Kidney (tissue), 14 donors: Measurements from ENCODE around the gene PEDS1. TPM values are rescaled to one million over a fixed set of nuclear protein-coding genes. Genes with fewer than 3 reads are reported as not detected.

Experiments
- DNase-seq, 5 donors: peaks; one replicate each; pipeline ENCODE4 v3.0.0-alpha.2; 2013 to 2020
- FAIRE-seq: peaks from 2 replicates; lab custom pipeline; 2012; peaks lifted over from hg19 to GRCh38; lab: Jason Lieb, UNC
- H3K27ac ChIP-seq, 2 donors: one replicate each; pipeline ENCODE4 v1.7.0; 2013; ENCODE audit warnings: low read depth in 2 of 2, low read length in 2 of 2, inconsistent platforms in 1 of 2
- H3K27me3 ChIP-seq: one replicate; pipeline ENCODE4 v1.7.1; 2013; ENCODE audit warnings: low read length, inconsistent platforms; ENCODE audit not compliant: control insufficient read depth, insufficient read depth
- H3K36me3 ChIP-seq, 3 donors: one replicate each; pipeline versions ENCODE4 v1.7.0 to v1.7.1; 2013; ENCODE audit warnings: low read length in 3 of 3, control low read depth in 1 of 3, inconsistent platforms in 1 of 3; ENCODE audit not compliant: insufficient read depth in 3 of 3, control insufficient read depth in 2 of 3
- H3K4me1 ChIP-seq, 3 donors: one replicate each; pipeline versions ENCODE4 v1.7.0 to v1.7.1; 2013; ENCODE audit warnings: low read length in 3 of 3, inconsistent platforms in 1 of 3, low read depth in 1 of 3; ENCODE audit not compliant: control insufficient read depth in 2 of 3, insufficient read depth in 2 of 3
- H3K4me3 ChIP-seq, 3 donors: one replicate each; pipeline versions ENCODE4 v1.7.0 to v1.8.1; 2013; ENCODE audit warnings: low read length in 3 of 3, control low read depth in 1 of 3, inconsistent platforms in 1 of 3
- H3K9ac ChIP-seq, 3 donors: one replicate each; pipeline versions ENCODE4 v1.7.0 to v1.7.1; 2013; ENCODE audit warnings: low read length in 3 of 3, control low read depth in 1 of 3, inconsistent platforms in 1 of 3
- H3K9me3 ChIP-seq, 3 donors: one replicate each; pipeline versions ENCODE4 v1.7.0 to v1.7.1; 2013; ENCODE audit warnings: low read length in 3 of 3, control low read depth in 1 of 3, inconsistent platforms in 1 of 3; ENCODE audit not compliant: control insufficient read depth in 2 of 3, insufficient read depth in 1 of 3
- CTCF ChIP-seq: IDR thresholded peaks from 3 replicates; pipeline ENCODE4 v1.5.1; 2012; ENCODE audit warnings: mild to moderate bottlenecking, moderate library complexity, borderline replicate concordance; ENCODE audit not compliant: insufficient read depth; ENCODE audit errors: extremely low read depth
- intact Hi-C: fragments of 100-400 bp; cut with DNase I; formaldehyde crosslinking; loops from one replicate; pipeline ENCODE4 v1.11.1; 2022
- polyA plus RNA-seq: library from polyadenylated mRNA; stranded (reverse); fragments of 350-450 nt; fragmentation: Illumina TruSeq; extraction: RNeasy Lipid Tissue Mini Kit (QIAGEN cat#74804); gene quantifications from one replicate; pipeline ENCODE4 v1.2.3, GENCODE V29; 2014; ENCODE audit warnings: low read depth, low replicate concordance; ENCODE audit not compliant: insufficient read depth
- total RNA-seq: library from RNA; stranded (reverse); fragmentation: NEBNext Ultra II Directional; extraction: Animal tissue kit (Norgen Biotek cat#: 25700); gene quantifications from one replicate; pipeline ENCODE4 v1.2.1, GENCODE V29; 2021
- donor health status: control.
- donor health status: control.
- donor health status: control.
- donor health status: control.
- donor health status: control.
- donor health status: DM: yes; HTN: yes; CAD: no.
- donor health status: Normal renal cell carcinoma (clear cell type).

Gene PEDS1
- total and polyA plus RNA-seq, 2 donors from 2014 or later, result 16.3 to 18.3 TPM

- Histone ChIP-seq H3K27me3 (no peaks in the 10 kb centered on the region), H3K27ac (no peak overlapping the region), H3K4me3 (no peak overlapping the region), H3K36me3 (no peaks in the 10 kb centered on the region), H3K4me1 (no peaks in the 10 kb centered on the region), H3K9me3 (no peaks in the 10 kb centered on the region), H3K9ac (no peak overlapping the region)
- DNase-seq (no peak), FAIRE-seq (no peak)
- intact Hi-C loops, result no loop called here
- TF ChIP-seq CTCF, result no peak
Measured at GRCh38 chr20:50200482-50201104, 47.1 kb upstream of the PEDS1 start.

GRCh38 chr20:50199703-50200102 lies 46.2 kb upstream of the PEDS1 start:
- H3K27me3 ChIP-seq, result no peaks in the 10 kb centered on the region
- no peak overlapping the region for H3K4me3 ChIP-seq
- no peak overlapping the region for H3K9ac ChIP-seq
- H3K36me3 ChIP-seq, result no peaks in the 10 kb centered on the region
- FAIRE-seq, result no peak
- H3K4me1 ChIP-seq, result no peaks in the 10 kb centered on the region
- intact Hi-C loops, result no loop called here
- no peak for TF ChIP-seq CTCF
- no peaks in the 10 kb centered on the region for H3K9me3 ChIP-seq
- DNase-seq, result no peak
- H3K27ac ChIP-seq, result no peak overlapping the region

- DNase-seq (no peak), FAIRE-seq (no peak)
- H3K9me3 ChIP-seq, result no peaks in the 10 kb centered on the region
- peaks cover 0 to under 1% (median 0%) of the 10 kb centered on the region in 3 donors for H3K36me3 ChIP-seq
- H3K4me3 ChIP-seq, result no peak overlapping the region
- no peaks in the 10 kb centered on the region for H3K27me3 ChIP-seq
- H3K27ac ChIP-seq, result no peak overlapping the region
- H3K4me1 ChIP-seq, result peaks cover 0 to under 1% (median under 1%) of the 10 kb centered on the region in 3 donors
- H3K9ac ChIP-seq, result no peak overlapping the region
- no peak for TF ChIP-seq CTCF
- intact Hi-C loops, result no loop called here
Measured at GRCh38 chr20:50198716-50199115, 45.2 kb upstream of the PEDS1 start.
